GM23338 (cell line): Measurements from ENCODE around the gene PIK3AP1. TPM values are rescaled to one million over a fixed set of nuclear protein-coding genes. Genes with fewer than 3 reads are reported as not detected.

Experiments used
- ATAC-seq: fragments of 200-7000 bp; cut with Tn5 transposase; 3 replicates; pipeline ENCODE4 v1.9.1; 2020
- DNase-seq: peaks from one replicate; pipeline ENCODE4 v3.0.0-alpha.2; 2015; ENCODE audit warnings: low spot score
- H2AFZ ChIP-seq: fragments of 200-600 bp; sonication (generic); 2 replicates; pipeline ENCODE4 v1.8.0; 2016; ENCODE audit warnings: antibody characterized with exemption, mild to moderate bottlenecking, moderate library complexity
- H3F3A ChIP-seq: fragments of 200-600 bp; sonication (generic); replicated peaks from 2 replicates; pipeline ENCODE4 v1.8.0; 2017; ENCODE audit warnings: antibody characterized with exemption, mixed run types, low read depth
- H3K27ac ChIP-seq: fragments of 200-600 bp; sonication (generic); 2 replicates; pipeline ENCODE4 v1.6.1; 2016; ENCODE audit warnings: low read depth
- H3K27me3 ChIP-seq: fragments of 200-600 bp; sonication (generic); 2 replicates; pipeline ENCODE4 v1.8.0; 2016; ENCODE audit warnings: mild to moderate bottlenecking, mixed run types, moderate library complexity; ENCODE audit not compliant: insufficient read depth
- H3K36me3 ChIP-seq: fragments of 200-600 bp; sonication (generic); 2 replicates; pipeline ENCODE4 v1.8.0; 2016; ENCODE audit warnings: mild to moderate bottlenecking; ENCODE audit not compliant: insufficient read depth
- H3K4me1 ChIP-seq: fragments of 200-600 bp; sonication (generic); 2 replicates; pipeline ENCODE4 v1.8.0; 2016; ENCODE audit warnings: mild to moderate bottlenecking, moderate library complexity; ENCODE audit not compliant: insufficient read depth
- H3K4me2 ChIP-seq: fragments of 200-600 bp; sonication (generic); 2 replicates; pipeline ENCODE4 v1.7.1; 2017; ENCODE audit warnings: mixed run types
- H3K4me3 ChIP-seq: fragments of 200-600 bp; sonication (generic); 2 replicates; pipeline ENCODE4 v1.6.1; 2016; ENCODE audit warnings: mixed run types
- H3K79me2 ChIP-seq: fragments of 200-600 bp; sonication (generic); replicated peaks from 2 replicates; pipeline ENCODE4 v1.8.0; 2017; ENCODE audit warnings: mild to moderate bottlenecking; ENCODE audit not compliant: insufficient read depth
- H3K9me2 ChIP-seq: fragments of 200-600 bp; sonication (generic); 2 replicates; pipeline ENCODE4 v1.8.0; 2017; ENCODE audit not compliant: insufficient read depth
- H4K20me1 ChIP-seq: fragments of 200-600 bp; sonication (generic); replicated peaks from 2 replicates; pipeline ENCODE4 v1.8.0; 2017; ENCODE audit warnings: mild to moderate bottlenecking; ENCODE audit not compliant: insufficient read depth
- H3K27ac Mint-ChIP-seq: 2 replicates; pipeline ENCODE4 v1.8.0; 2020; ENCODE audit warnings: inconsistent platforms, mild to moderate bottlenecking, moderate library complexity, mixed read lengths
- H3K27me3 Mint-ChIP-seq: 3 replicates; pipeline ENCODE4 v1.8.0; 2022; ENCODE audit warnings: low read depth, mild to moderate bottlenecking, moderate library complexity, mixed read lengths, inconsistent platforms; ENCODE audit not compliant: insufficient read depth, poor library complexity
- H3K36me3 Mint-ChIP-seq: 3 replicates; pipeline ENCODE4 v1.8.0; 2021; ENCODE audit warnings: low read depth, mild to moderate bottlenecking, inconsistent platforms, moderate library complexity, mixed read lengths
- H3K4me1 Mint-ChIP-seq: 3 replicates; pipeline ENCODE4 v1.8.0; 2020; ENCODE audit warnings: mild to moderate bottlenecking, inconsistent platforms, mixed read lengths
- H3K4me3 Mint-ChIP-seq: 3 replicates; pipeline ENCODE4 v1.8.0; 2021; ENCODE audit warnings: moderate library complexity, mild to moderate bottlenecking, inconsistent platforms, mixed read lengths
- H3K9me3 Mint-ChIP-seq: 3 replicates; pipeline ENCODE4 v1.8.0; 2020; ENCODE audit warnings: moderate library complexity, mild to moderate bottlenecking, inconsistent platforms, mixed read lengths
- CREB1 ChIP-seq: fragments of 250-450 bp; sonication (Bioruptor Pico); IDR thresholded peaks from 2 replicates; pipeline ENCODE4 v1.5.0; 2020; ENCODE audit warnings: low read depth, mild to moderate bottlenecking, moderate library complexity
- CTCF ChIP-seq, 2 experiments: fragments of 200-600 bp in 1 of 2; sonication (generic) in 1 of 2; conservative IDR thresholded peaks; 2 replicates each; pipeline versions ENCODE4 v1.5.1 to v1.6.1; 2016 to 2017; ENCODE audit warnings: antibody characterized with exemption in 2 of 2, low read depth in 2 of 2, mild to moderate bottlenecking in 2 of 2, moderate library complexity in 1 of 2
- EZH2 ChIP-seq: fragments of 200-600 bp; sonication (generic); IDR thresholded peaks from one replicate; pipeline ENCODE4 v1.8.0; 2017; ENCODE audit warnings: antibody characterized with exemption, mild to moderate bottlenecking, low read depth; ENCODE audit not compliant: unreplicated experiment
- JUNB ChIP-seq: IDR thresholded peaks from one replicate; pipeline ENCODE4 v1.6.1; 2016; ENCODE audit warnings: antibody characterized with exemption; ENCODE audit not compliant: unreplicated experiment
- NANOG ChIP-seq: IDR thresholded peaks from 2 replicates; pipeline ENCODE4 v1.6.1; 2016; ENCODE audit warnings: antibody characterized with exemption, borderline replicate concordance
- POLR2AphosphoS5 ChIP-seq: IDR thresholded peaks from 2 replicates; pipeline ENCODE4 v1.6.1; 2016; ENCODE audit warnings: antibody characterized with exemption, low read depth
- STAT1 ChIP-seq: IDR thresholded peaks from one replicate; pipeline ENCODE4 v1.6.1; 2016; ENCODE audit warnings: antibody characterized with exemption; ENCODE audit not compliant: unreplicated experiment
- ZNF114 ChIP-seq: fragments of 250-450 bp; sonication (Bioruptor Pico); IDR thresholded peaks from 2 replicates; pipeline ENCODE4 v1.5.0; 2020; ENCODE audit warnings: mild to moderate bottlenecking, moderate library complexity
- ZNF331 ChIP-seq: fragments of 250-450 bp; sonication (Bioruptor Pico); IDR thresholded peaks from 2 replicates; pipeline ENCODE4 v1.5.0; 2020; ENCODE audit warnings: low read depth, mild to moderate bottlenecking, moderate library complexity
- ZNF462 ChIP-seq: fragments of 250-450 bp; sonication (Bioruptor Pico); IDR thresholded peaks from 2 replicates; pipeline ENCODE4 v1.5.0; 2020; ENCODE audit warnings: mild to moderate bottlenecking, moderate library complexity
- polyA plus RNA-seq: library from polyadenylated mRNA; unstranded; fragments of >200 nt; fragmentation: Nextera tagmentation; extraction: Ambion mirVana; gene quantifications from 2 replicates; pipeline ENCODE4 v1.2.1, GENCODE V29; 2016
- total RNA-seq: library from RNA; depleted of rRNA; stranded (reverse); fragments of >200 nt; shearing (Covaris generic); gene quantifications from 2 replicates; pipeline ENCODE4 v1.2.3, GENCODE V29; 2014

The PIK3AP1 gene
- total and polyA plus RNA-seq, 2 experiments from 2014 or later = 0.65 to 2.3 TPM

- H3K36me3 Mint-ChIP-seq = no peaks in the 10 kb centered on the region
- H3K4me3 Mint-ChIP-seq = no peak overlapping the region
- Histone ChIP-seq H3K27ac (no peak overlapping the region), H2AFZ (no peak overlapping the region), H3K9me2 (0 out of 2 replicates have a peak, but pooled peaks cover 2% of the 10 kb centered on the region), H3K4me1 (no peaks in the 10 kb centered on the region), H3F3A (no peaks in the 10 kb centered on the region), H3K27me3 (no peaks in the 10 kb centered on the region), H3K4me3 (no peak overlapping the region), H4K20me1 (no peaks in the 10 kb centered on the region), H3K4me2 (no peak overlapping the region), H3K36me3 (no peaks in the 10 kb centered on the region), H3K79me2 (no peaks in the 10 kb centered on the region)
- no peak for DNase-seq
- no peak for TF ChIP-seq CTCF (conservative IDR thresholded peaks at IDR 0.05; ENCODE audit: low read depth in 2 of 2)
- TF ChIP-seq POLR2AphosphoS5 = no peak
- no peak for TF ChIP-seq ZNF331
- no peaks in the 10 kb centered on the region for H3K9me3 Mint-ChIP-seq
- no peaks in the 10 kb centered on the region for H3K4me1 Mint-ChIP-seq
- H3K27ac Mint-ChIP-seq = no peak overlapping the region
- H3K27me3 Mint-ChIP-seq = peaks cover 3% of the 10 kb centered on the region
- ATAC-seq = no peak
Observed at GRCh38 chr10:96756111-96756903, 36.0 kb upstream of the PIK3AP1 start.

- no peak overlapping the region for H3K27ac ChIP-seq
- H4K20me1 ChIP-seq = no peaks in the 10 kb centered on the region
- no peaks in the 10 kb centered on the region for H3K9me3 Mint-ChIP-seq
- no peaks in the 10 kb centered on the region for H3K4me1 Mint-ChIP-seq
- no peak overlapping the region for H3K4me3 ChIP-seq
- H3K4me3 Mint-ChIP-seq = no peak overlapping the region
- no peaks in the 10 kb centered on the region for H3K27me3 ChIP-seq
- DNase-seq (no peak), ATAC-seq (no peak)
- no peak overlapping the region for H2AFZ ChIP-seq
- no peaks in the 10 kb centered on the region for H3K36me3 ChIP-seq
- H3F3A ChIP-seq = no peaks in the 10 kb centered on the region
- H3K27ac Mint-ChIP-seq = no peak overlapping the region
- H3K4me2 ChIP-seq = no peak overlapping the region
- TF ChIP-seq CTCF (conservative IDR thresholded peaks at IDR 0.05; ENCODE audit: low read depth in 2 of 2) (no peak), JUNB (no peak), ZNF462 (CRISPR knock-in tag) (no peak), EZH2 (no peak), STAT1 (no peak), NANOG (no peak), ZNF114 (CRISPR knock-in tag) (no peak), ZNF331 (no peak), POLR2AphosphoS5 (no peak), CREB1 (CRISPR knock-in tag) (no peak)
- no peaks in the 10 kb centered on the region for H3K9me2 ChIP-seq
- no peaks in the 10 kb centered on the region for H3K4me1 ChIP-seq
- no peaks in the 10 kb centered on the region for H3K79me2 ChIP-seq
- peaks cover under 1% of the 10 kb centered on the region for H3K27me3 Mint-ChIP-seq
- H3K36me3 Mint-ChIP-seq = no peaks in the 10 kb centered on the region
Observed at GRCh38 chr10:96753956-96754355, 33.6 kb upstream of the PIK3AP1 start.
